Hepatocyte (in vitro differentiated cells): ENCODE measurements around the gene PTPN6. TPM values are rescaled to one million over a fixed set of nuclear protein-coding genes. Genes with fewer than 3 reads are reported as not detected.

Experiments used
- DNase-seq: peaks from one replicate; pipeline ENCODE4 v3.0.0-alpha.2; 2016; ENCODE audit warnings: low spot score
- H2AFZ ChIP-seq: fragments of 200-600 bp; sonication (generic); 2 replicates; pipeline ENCODE4 v1.6.0; 2016; ENCODE audit warnings: antibody characterized with exemption, mild to moderate bottlenecking
- H3K27ac ChIP-seq: fragments of 200-600 bp; sonication (generic); 2 replicates; pipeline ENCODE4 v1.5.1; 2016; ENCODE audit warnings: mild to moderate bottlenecking
- H3K27me3 ChIP-seq: fragments of 200-600 bp; sonication (generic); 2 replicates; pipeline ENCODE4 v1.6.1; 2016
- H3K36me3 ChIP-seq: fragments of 200-600 bp; sonication (generic); replicated peaks from 2 replicates; pipeline ENCODE4 v1.5.1; 2016; ENCODE audit warnings: low read depth; ENCODE audit not compliant: insufficient read depth
- H3K4me1 ChIP-seq: fragments of 200-600 bp; sonication (generic); 2 replicates; pipeline ENCODE4 v1.5.1; 2016; ENCODE audit warnings: mild to moderate bottlenecking, moderate library complexity; ENCODE audit not compliant: insufficient read depth
- H3K4me2 ChIP-seq: fragments of 200-600 bp; sonication (generic); 2 replicates; pipeline ENCODE4 v1.6.0; 2016
- H3K4me3 ChIP-seq: fragments of 200-600 bp; sonication (generic); 2 replicates; pipeline ENCODE4 v1.5.1; 2016; ENCODE audit warnings: mild to moderate bottlenecking
- H3K79me2 ChIP-seq: fragments of 200-600 bp; sonication (generic); 2 replicates; pipeline ENCODE4 v1.6.0; 2017; ENCODE audit warnings: mild to moderate bottlenecking
- H3K9me2 ChIP-seq: fragments of 200-600 bp; sonication (generic); replicated peaks from 2 replicates; pipeline ENCODE4 v1.6.0; 2017; ENCODE audit warnings: mild to moderate bottlenecking; ENCODE audit not compliant: insufficient read depth
- H3K9me3 ChIP-seq: fragments of 200-600 bp; sonication (generic); 2 replicates; pipeline ENCODE4 v1.5.1; 2016; ENCODE audit warnings: low read depth, mild to moderate bottlenecking
- H4K20me1 ChIP-seq: fragments of 200-600 bp; sonication (generic); 2 replicates; pipeline ENCODE4 v1.6.0; 2016; ENCODE audit warnings: mild to moderate bottlenecking; ENCODE audit not compliant: insufficient read depth, poor library complexity, severe bottlenecking
- EZH2 ChIP-seq: fragments of 200-600 bp; sonication (generic); IDR thresholded peaks from 2 replicates; pipeline ENCODE4 v1.6.1; 2016; ENCODE audit warnings: antibody characterized with exemption, mild to moderate bottlenecking, borderline replicate concordance
- EZH2phosphoT487 ChIP-seq: fragments of 200-600 bp; sonication (generic); IDR thresholded peaks from one replicate; pipeline ENCODE4 v1.6.1; 2018; ENCODE audit warnings: antibody characterized with exemption, mild to moderate bottlenecking, low read depth, moderate library complexity; ENCODE audit not compliant: unreplicated experiment, severe bottlenecking
- WGBS: methylation state at CpG from one replicate; pipeline ENCODE4 v1.1.6; 2016; ENCODE audit warnings: low lambda C conversion rate; ENCODE audit errors: missing lambda C conversion rate; 5-methylcytosine and 5-hydroxymethylcytosine counted together
- polyA plus RNA-seq: library from polyadenylated mRNA; unstranded; fragments of >200 nt; fragmentation: Nextera tagmentation; extraction: Ambion mirVana; gene quantifications from 2 replicates; pipeline ENCODE4 v1.2.1, GENCODE V29; 2016
- total RNA-seq: library from RNA; depleted of rRNA; stranded (reverse); fragments of >200 nt; gene quantifications from 2 replicates; pipeline ENCODE4 v1.2.3, GENCODE V29; 2014
- TF ChIP-seq, protein P1 (sequence below): fragments of 200-600 bp; sonication (generic); IDR thresholded peaks from 2 replicates; pipeline ENCODE4 v1.5.1; 2016; ENCODE audit warnings: antibody characterized with exemption, mild to moderate bottlenecking; ENCODE audit not compliant: poor library complexity

Gene PTPN6
- total and polyA plus RNA-seq, 2 experiments from 2014 or later = 14.5 to 20.8 TPM

DNA sequence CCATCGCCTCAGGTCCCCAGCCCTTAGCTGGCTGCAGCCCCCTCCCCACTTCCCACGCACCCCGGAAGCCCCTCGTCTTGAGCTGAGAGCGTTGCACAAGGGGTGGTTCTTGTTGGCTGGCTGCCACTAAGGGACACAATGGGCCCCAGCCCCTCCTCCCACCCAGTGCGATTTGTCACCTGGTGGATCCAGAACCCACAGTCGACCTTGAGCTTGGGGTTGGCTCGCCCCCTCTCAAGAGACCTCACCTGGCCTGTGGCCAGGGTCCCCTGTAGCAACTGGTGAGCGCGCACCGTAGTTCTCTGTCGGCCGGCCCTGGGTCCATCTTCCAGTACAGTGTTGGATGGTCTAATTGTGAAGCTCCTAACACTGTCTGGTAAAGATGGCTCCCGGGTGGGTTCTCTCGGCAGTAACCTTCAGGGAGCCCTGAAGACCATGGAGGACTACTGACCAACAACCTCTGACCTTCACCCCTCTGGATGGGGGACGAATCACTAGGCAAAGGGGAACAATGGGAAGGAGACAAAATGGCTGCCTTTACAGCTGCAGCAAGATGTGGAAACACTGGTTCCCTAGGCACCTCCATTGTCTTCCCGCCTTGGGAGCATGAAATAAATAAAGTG lies 12.7 kb downstream of the PTPN6 start:
- H3K9me3 ChIP-seq = no peaks in the 10 kb centered on the region
- peaks cover 6% of the 10 kb centered on the region for H4K20me1 ChIP-seq
- WGBS = 58% methylated on average over 12 of the region's 17 CpGs
- peak; percentile 71 for DNase-seq
- no peaks in the 10 kb centered on the region for H3K36me3 ChIP-seq
- peaks cover 46% of the 10 kb centered on the region for H3K79me2 ChIP-seq
- H3K27ac ChIP-seq = peak overlapping the region; percentile 100
- peak overlapping the region; percentile 84 for H3K4me2 ChIP-seq
- H2AFZ ChIP-seq = no peak overlapping the region
- H3K27me3 ChIP-seq = no peaks in the 10 kb centered on the region
- no peaks in the 10 kb centered on the region for H3K9me2 ChIP-seq
- H3K4me3 ChIP-seq = peak overlapping the region; percentile 74
- peaks cover 23% of the 10 kb centered on the region for H3K4me1 ChIP-seq
- TF ChIP-seq EZH2 (no peak), EZH2phosphoT487 (no peak)
- TF ChIP-seq, protein P1, sequence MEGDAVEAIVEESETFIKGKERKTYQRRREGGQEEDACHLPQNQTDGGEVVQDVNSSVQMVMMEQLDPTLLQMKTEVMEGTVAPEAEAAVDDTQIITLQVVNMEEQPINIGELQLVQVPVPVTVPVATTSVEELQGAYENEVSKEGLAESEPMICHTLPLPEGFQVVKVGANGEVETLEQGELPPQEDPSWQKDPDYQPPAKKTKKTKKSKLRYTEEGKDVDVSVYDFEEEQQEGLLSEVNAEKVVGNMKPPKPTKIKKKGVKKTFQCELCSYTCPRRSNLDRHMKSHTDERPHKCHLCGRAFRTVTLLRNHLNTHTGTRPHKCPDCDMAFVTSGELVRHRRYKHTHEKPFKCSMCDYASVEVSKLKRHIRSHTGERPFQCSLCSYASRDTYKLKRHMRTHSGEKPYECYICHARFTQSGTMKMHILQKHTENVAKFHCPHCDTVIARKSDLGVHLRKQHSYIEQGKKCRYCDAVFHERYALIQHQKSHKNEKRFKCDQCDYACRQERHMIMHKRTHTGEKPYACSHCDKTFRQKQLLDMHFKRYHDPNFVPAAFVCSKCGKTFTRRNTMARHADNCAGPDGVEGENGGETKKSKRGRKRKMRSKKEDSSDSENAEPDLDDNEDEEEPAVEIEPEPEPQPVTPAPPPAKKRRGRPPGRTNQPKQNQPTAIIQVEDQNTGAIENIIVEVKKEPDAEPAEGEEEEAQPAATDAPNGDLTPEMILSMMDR = no peak

DNA sequence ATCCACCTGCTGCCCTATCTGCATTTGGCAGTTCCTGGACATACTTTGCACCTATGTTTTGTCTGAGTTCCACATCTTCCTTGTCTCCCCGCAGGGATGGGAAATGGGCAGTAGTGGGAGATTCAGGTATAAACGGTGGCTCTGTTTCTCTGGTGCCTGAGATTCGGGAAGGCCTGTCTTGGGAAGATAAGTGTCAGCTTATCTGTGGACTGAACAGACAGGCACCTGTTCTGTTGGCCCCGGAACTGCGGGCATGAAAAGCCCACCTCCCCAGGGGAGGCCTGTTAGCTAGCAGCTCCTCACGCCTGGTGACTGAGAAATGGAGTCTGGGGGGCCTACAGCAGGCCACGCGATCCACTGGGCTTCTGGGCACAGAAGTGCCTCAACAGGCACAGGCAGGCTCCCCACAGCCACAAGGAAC lies 13.5 kb downstream of the PTPN6 start:
- 66% methylated on average over 8 of the region's 8 CpGs for WGBS
- H3K4me1 ChIP-seq = peaks cover 30% of the 10 kb centered on the region
- DNase-seq = no peak
- TF ChIP-seq EZH2phosphoT487 = no peak
- TF ChIP-seq, protein P1 = no peak
- no peak for TF ChIP-seq EZH2
- H4K20me1 ChIP-seq = peaks cover 6% of the 10 kb centered on the region
- H3K9me2 ChIP-seq = no peaks in the 10 kb centered on the region
- no peaks in the 10 kb centered on the region for H3K36me3 ChIP-seq
- peak overlapping the region; percentile 84 for H3K4me2 ChIP-seq
- H3K9me3 ChIP-seq = no peaks in the 10 kb centered on the region
- peak overlapping the region; percentile 74 for H3K4me3 ChIP-seq
- H2AFZ ChIP-seq = no peak overlapping the region
- H3K27ac ChIP-seq = peak overlapping the region; percentile 100
- no peaks in the 10 kb centered on the region for H3K27me3 ChIP-seq
- peaks cover 53% of the 10 kb centered on the region for H3K79me2 ChIP-seq

DNA sequence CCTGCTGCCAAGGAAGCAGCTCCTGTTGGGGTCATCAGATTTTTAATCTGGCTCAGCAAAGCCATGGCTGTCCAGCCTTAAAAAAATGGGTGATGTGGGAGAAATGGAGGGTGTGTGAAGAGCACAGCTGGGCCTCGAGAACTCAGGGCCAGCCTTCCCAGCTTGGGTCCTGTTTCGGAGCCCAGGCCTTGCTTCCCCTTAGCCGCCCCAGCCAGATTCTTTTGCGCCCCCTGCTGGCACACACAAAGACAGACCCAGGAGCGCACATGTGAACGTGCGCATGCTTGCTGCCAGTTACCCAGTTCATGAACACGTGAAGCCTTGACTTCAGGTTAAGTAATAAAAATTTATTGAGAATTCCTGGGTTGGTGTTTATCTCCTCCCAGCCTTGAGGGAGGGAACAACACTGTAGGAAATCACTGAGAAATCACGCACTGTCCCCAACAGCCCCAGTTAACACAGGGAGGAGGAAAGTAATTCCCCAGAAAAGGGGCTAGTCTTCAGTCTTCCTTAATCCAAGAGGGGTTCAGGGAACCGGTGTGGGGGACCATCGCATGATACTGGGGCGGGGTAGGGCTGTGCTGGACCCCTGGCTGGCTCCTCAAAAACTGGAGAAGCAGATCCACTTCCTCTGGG lies 14.0 kb downstream of the PTPN6 start:
- no peak overlapping the region for H2AFZ ChIP-seq
- H4K20me1 ChIP-seq = peaks cover 6% of the 10 kb centered on the region
- WGBS = 31% methylated on average over 12 of the region's 12 CpGs
- H3K79me2 ChIP-seq = peaks cover 58% of the 10 kb centered on the region
- no peak for TF ChIP-seq EZH2phosphoT487
- TF ChIP-seq, protein P1 = peak; percentile 90
- TF ChIP-seq EZH2 = no peak
- H3K4me2 ChIP-seq = peak overlapping the region; percentile 84
- DNase-seq = peak; percentile 94
- no peaks in the 10 kb centered on the region for H3K27me3 ChIP-seq
- H3K27ac ChIP-seq = peak overlapping the region; percentile 100
- H3K36me3 ChIP-seq = no peaks in the 10 kb centered on the region
- H3K4me1 ChIP-seq = peaks cover 30% of the 10 kb centered on the region
- no peaks in the 10 kb centered on the region for H3K9me2 ChIP-seq
- no peaks in the 10 kb centered on the region for H3K9me3 ChIP-seq
- no peak overlapping the region for H3K4me3 ChIP-seq
